Large intestine (tissue), 3 donors: Measurements from ENCODE around the gene ATP5F1C. TPM values are rescaled to one million over a fixed set of nuclear protein-coding genes. Genes with fewer than 3 reads are reported as not detected.
"Not testable (repeated sequence)": the region's sequence is repeated elsewhere in the genome, so short reads cannot be mapped to it uniquely, and the experiment has no call there.

ENCODE experiments used
- DNase-seq, 2 donors: peaks; one replicate each; pipeline versions ENCODE4 v3.0.0 to v3.0.0-alpha.2; 2013
- H3K27ac ChIP-seq: one replicate; pipeline ENCODE4 v1.5.1; 2013; ENCODE audit warnings: low read length
- H3K27me3 ChIP-seq: 2 replicates; pipeline ENCODE4 v1.6.1; 2013; ENCODE audit warnings: low read length; ENCODE audit not compliant: control insufficient read depth, insufficient read depth
- H3K36me3 ChIP-seq: 2 replicates; pipeline ENCODE4 v1.6.1; 2013; ENCODE audit warnings: low read length; ENCODE audit not compliant: control insufficient read depth, insufficient read depth
- H3K4me1 ChIP-seq: one replicate; pipeline ENCODE4 v1.6.1; 2013; ENCODE audit warnings: low read length; ENCODE audit not compliant: control insufficient read depth, insufficient read depth
- H3K4me3 ChIP-seq: one replicate; pipeline ENCODE4 v1.5.1; 2013; ENCODE audit warnings: low read length
- H3K9me3 ChIP-seq: one replicate; pipeline ENCODE4 v1.6.1; 2013; ENCODE audit warnings: mild to moderate bottlenecking, low read depth, low read length, moderate library complexity; ENCODE audit not compliant: control insufficient read depth
- WGBS: methylation state at CpG from one replicate; pipeline ENCODE4 v1.1.5; 2013; ENCODE audit warnings: low lambda C conversion rate; ENCODE audit not compliant: insufficient coverage; 5-methylcytosine and 5-hydroxymethylcytosine counted together
- polyA plus RNA-seq: library from polyadenylated mRNA; unstranded; fragments of 120-200 nt; gene quantifications from one replicate; pipeline ENCODE4 v1.2.1, GENCODE V29; 2013

ATP5F1C gene
- polyA plus RNA-seq, 1 donor = 318 TPM

GRCh38 chr10:7810443-7810842, 22.5 kb downstream of the ATP5F1C start:
- no peaks in the 10 kb centered on the region for H3K27me3 ChIP-seq
- no peak for DNase-seq
- peaks cover 7% of the 10 kb centered on the region for H3K4me1 ChIP-seq
- no peak overlapping the region for H3K4me3 ChIP-seq
- H3K36me3 ChIP-seq = peaks cover 21% of the 10 kb centered on the region
- no peak overlapping the region for H3K27ac ChIP-seq
- no peaks in the 10 kb centered on the region for H3K9me3 ChIP-seq
- WGBS = no CpG with 5 or more reads among the region's 7 CpGs

DNA sequence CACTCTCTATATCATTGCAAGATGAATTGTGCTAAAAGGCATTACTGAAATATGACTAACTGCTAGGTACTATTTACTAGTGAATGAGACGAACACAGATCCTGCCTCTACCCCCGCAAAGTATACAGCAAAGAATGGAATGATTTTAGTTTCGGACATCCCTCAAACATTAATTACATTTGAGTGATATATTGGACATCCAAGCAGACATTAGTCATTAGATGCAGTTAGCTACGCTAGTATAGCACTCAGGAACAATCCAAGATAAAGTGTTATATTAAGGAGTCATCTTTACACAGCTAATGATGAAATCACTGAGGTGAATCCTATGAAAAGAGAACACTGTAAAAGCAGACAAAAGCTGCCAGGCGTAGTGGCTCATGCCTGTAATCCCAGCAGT, 23.0 kb downstream of the ATP5F1C start:
- H3K36me3 ChIP-seq = peaks cover 17% of the 10 kb centered on the region
- peaks cover 7% of the 10 kb centered on the region for H3K4me1 ChIP-seq
- no peak overlapping the region for H3K27ac ChIP-seq
- no peaks in the 10 kb centered on the region for H3K9me3 ChIP-seq
- WGBS = 96% methylated on average over 3 of the region's 5 CpGs
- no peak overlapping the region for H3K4me3 ChIP-seq
- H3K27me3 ChIP-seq = no peaks in the 10 kb centered on the region
- no peak for DNase-seq

- H3K4me3 ChIP-seq, H3K27ac ChIP-seq, H3K9me3 ChIP-seq, H3K4me1 ChIP-seq, DNase-seq, H3K27me3 ChIP-seq: not testable (repeated sequence)
- peaks cover 13% of the 10 kb centered on the region for H3K36me3 ChIP-seq
- no CpG with 5 or more reads among the region's 7 CpGs for WGBS
Observed at GRCh38 chr10:7811743-7812142, 23.8 kb downstream of the ATP5F1C start.

- no peak for DNase-seq
- Histone ChIP-seq H3K4me3 (no peak overlapping the region), H3K27ac (no peak overlapping the region), H3K36me3 (peaks cover 2% of the 10 kb centered on the region), H3K4me1 (peaks cover 7% of the 10 kb centered on the region), H3K9me3 (no peaks in the 10 kb centered on the region), H3K27me3 (no peaks in the 10 kb centered on the region)
- WGBS = no CpG with 5 or more reads among the region's 3 CpGs
Observed at GRCh38 chr10:7813481-7813880, 25.5 kb downstream of the ATP5F1C start.

GRCh38 chr10:7817576-7817975, 29.6 kb downstream of the ATP5F1C start:
- Histone ChIP-seq H3K36me3 (no peaks in the 10 kb centered on the region), H3K9me3 (no peaks in the 10 kb centered on the region), H3K4me3 (peak overlapping the region; percentile 95), H3K27ac (no peak overlapping the region), H3K4me1 (peaks cover 3% of the 10 kb centered on the region), H3K27me3 (no peaks in the 10 kb centered on the region)
- WGBS = 60% methylated on average over 1 of the region's 12 CpGs
- DNase-seq = no peak

DNA sequence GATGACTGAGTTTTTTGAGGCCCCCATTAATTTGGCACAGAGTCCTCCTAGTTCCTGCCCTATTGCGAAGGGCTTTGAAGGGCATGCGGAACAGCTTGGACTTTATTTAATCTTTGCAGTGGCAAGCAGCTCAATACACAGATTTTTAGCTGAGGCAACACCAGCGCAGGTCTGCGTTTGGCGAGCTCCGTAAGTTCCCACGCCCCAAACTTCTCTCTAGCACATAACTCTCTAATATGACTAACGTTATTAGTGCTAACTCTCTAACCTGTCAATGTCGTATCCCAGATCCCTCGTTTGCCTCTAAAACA, 30.0 kb downstream of the ATP5F1C start:
- WGBS = no CpG with 5 or more reads among the region's 10 CpGs
- H3K4me1 ChIP-seq = peaks cover 3% of the 10 kb centered on the region
- peak overlapping the region; percentile 95 for H3K4me3 ChIP-seq
- H3K27me3 ChIP-seq = no peaks in the 10 kb centered on the region
- no peak for DNase-seq
- H3K27ac ChIP-seq = no peak overlapping the region
- H3K36me3 ChIP-seq = no peaks in the 10 kb centered on the region
- H3K9me3 ChIP-seq = no peaks in the 10 kb centered on the region

GRCh38 chr10:7818295-7819120, 30.5 kb downstream of the ATP5F1C start, which contains the start of gene TAF3:
Gene TAF3, plus strand, starts transcription at chr10:7818505. Its CDS starts 205 bp downstream, at chr10:7818710.
- Histone ChIP-seq H3K4me1 (peaks cover 3% of the 10 kb centered on the region), H3K4me3 (peak within 1 kb of the TSS; percentile 95), H3K36me3 (no peaks in the 10 kb centered on the region), H3K27me3 (no peaks in the 10 kb centered on the region), H3K27ac (no peak within 1 kb of the TSS), H3K9me3 (no peaks in the 10 kb centered on the region)
- no CpG with 5 or more reads among the region's 77 CpGs for WGBS
- DNase-seq = peak; percentile 84 to 93

- peaks cover 3% of the 10 kb centered on the region for H3K4me1 ChIP-seq
- peak in 1 of 2 donors; percentile 47 for DNase-seq
- H3K27me3 ChIP-seq = no peaks in the 10 kb centered on the region
- no CpG with 5 or more reads among the region's 17 CpGs for WGBS
- H3K27ac ChIP-seq = no peak overlapping the region
- peak overlapping the region; percentile 95 for H3K4me3 ChIP-seq
- H3K9me3 ChIP-seq = no peaks in the 10 kb centered on the region
- no peaks in the 10 kb centered on the region for H3K36me3 ChIP-seq
Observed at GRCh38 chr10:7819121-7819460, 31.1 kb downstream of the ATP5F1C start.

- WGBS = 86% methylated on average over 1 of the region's 3 CpGs
- peaks cover 17% of the 10 kb centered on the region for H3K36me3 ChIP-seq
- H3K27ac ChIP-seq = no peak overlapping the region
- H3K27me3 ChIP-seq = no peaks in the 10 kb centered on the region
- H3K4me1 ChIP-seq = no peaks in the 10 kb centered on the region
- no peak overlapping the region for H3K4me3 ChIP-seq
- H3K9me3 ChIP-seq = no peaks in the 10 kb centered on the region
- no peak for DNase-seq
Observed at GRCh38 chr10:7824251-7824650, 36.3 kb downstream of the ATP5F1C start.

DNA sequence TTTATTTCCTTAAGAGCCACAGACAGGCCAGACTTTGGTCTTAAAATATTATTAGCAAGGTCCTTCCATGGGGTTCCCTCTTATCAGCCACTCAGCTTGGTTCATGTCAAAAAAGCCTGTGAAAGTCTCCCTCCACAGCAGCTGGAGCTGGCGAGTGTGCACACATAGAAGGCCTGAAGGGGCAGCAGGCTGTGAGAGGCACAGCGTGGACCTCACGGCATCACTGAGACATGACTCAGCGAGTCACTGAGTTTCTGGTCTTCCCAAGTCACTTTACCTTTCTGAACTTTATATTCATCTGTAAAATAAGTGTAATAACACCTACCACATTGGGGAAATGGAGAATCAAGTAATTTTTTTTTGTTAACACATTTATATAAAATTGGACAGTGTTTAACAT, 39.0 kb downstream of the ATP5F1C start:
- peaks cover 19% of the 10 kb centered on the region for H3K36me3 ChIP-seq
- no peaks in the 10 kb centered on the region for H3K27me3 ChIP-seq
- no peak overlapping the region for H3K4me3 ChIP-seq
- no peak overlapping the region for H3K27ac ChIP-seq
- no peaks in the 10 kb centered on the region for H3K4me1 ChIP-seq
- H3K9me3 ChIP-seq = no peaks in the 10 kb centered on the region
- WGBS = no CpG with 5 or more reads among the region's 4 CpGs
- DNase-seq = no peak

DNA sequence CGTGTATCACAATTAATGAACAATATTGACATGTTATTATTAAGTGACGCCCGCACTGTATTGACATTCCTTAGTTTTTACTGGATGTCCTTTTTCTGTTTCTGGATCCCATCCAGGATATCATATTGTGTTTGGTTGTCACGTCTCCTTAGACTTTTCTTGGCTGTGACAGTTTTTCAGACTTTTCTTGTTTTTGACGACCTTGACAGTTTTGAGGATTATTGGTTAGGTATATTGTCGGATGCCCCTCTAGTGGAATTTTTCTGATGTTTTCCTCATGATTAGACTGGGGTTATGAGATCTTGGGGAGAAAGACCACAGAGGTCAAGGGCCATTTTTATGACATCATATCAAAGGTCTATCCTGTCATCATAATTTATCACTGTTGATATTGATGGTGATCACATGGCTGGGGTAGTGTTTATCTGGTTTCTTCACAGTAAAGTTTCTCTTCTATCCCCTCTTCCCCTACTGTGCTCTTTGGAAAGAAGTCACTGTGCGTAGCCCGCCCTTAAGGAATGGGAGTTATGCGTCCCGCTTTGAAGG, 41.4 kb downstream of the ATP5F1C start:
- DNase-seq = no peak
- no peaks in the 10 kb centered on the region for H3K4me1 ChIP-seq
- no peaks in the 10 kb centered on the region for H3K27me3 ChIP-seq
- no peak overlapping the region for H3K4me3 ChIP-seq
- H3K27ac ChIP-seq = no peak overlapping the region
- no peaks in the 10 kb centered on the region for H3K9me3 ChIP-seq
- peaks cover 17% of the 10 kb centered on the region for H3K36me3 ChIP-seq
- WGBS = no CpG with 5 or more reads among the region's 10 CpGs
